PC-3 (cell line): ENCODE measurements around the gene ANAPC16.

Source experiments
- CTCF ChIP-seq: fragments of 300-600 bp; sonication (generic); conservative IDR thresholded peaks from 2 replicates; pipeline ENCODE4 v1.5.1; 2017; ENCODE audit warnings: antibody characterized with exemption, low read depth, mild to moderate bottlenecking, low read length
- EZH2 ChIP-seq: fragments of 300-600 bp; sonication (generic); IDR thresholded peaks from one replicate; pipeline ENCODE4 v1.6.1; 2017; ENCODE audit warnings: antibody characterized with exemption, mild to moderate bottlenecking, low read length; ENCODE audit not compliant: unreplicated experiment

- TF ChIP-seq CTCF, result no peak
- TF ChIP-seq EZH2, result no peak
These were observed 67.3 kb downstream of the ANAPC16 start for GRCh38 chr10:72283131-72283530.
